ENCODE results near the gene NOB1.
"Not testable (repeated sequence)": the region's sequence is repeated elsewhere in the genome, so short reads cannot be mapped to it uniquely, and the experiment has no call there.

Gene NOB1

DNA sequence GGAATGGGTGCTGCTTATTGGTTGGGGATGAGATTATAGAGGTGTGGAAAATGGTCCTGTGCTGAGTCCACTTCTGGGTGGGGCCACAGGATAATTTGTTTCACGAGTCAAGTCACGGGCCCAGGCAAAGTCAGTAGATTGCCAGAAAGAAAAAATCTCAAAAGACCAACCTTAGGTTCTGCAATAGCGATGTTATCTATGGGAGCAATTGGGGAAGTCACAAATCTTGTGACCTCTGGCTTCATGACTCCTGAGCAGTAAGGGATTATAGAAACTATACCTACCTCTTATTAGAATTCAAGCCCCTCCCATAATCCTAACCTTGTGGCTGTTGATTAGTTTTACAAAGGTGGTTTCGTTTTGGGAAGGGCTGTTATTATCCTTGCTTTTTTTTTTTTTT is 38.8 kb upstream of the NOB1 start:
- H3K4me3 ChIP-seq (ENCODE audit: low read depth, low read length) = no peak overlapping the region
- in situ Hi-C loops (cut with HindIII; ENCODE audit: low sequenced_read_pairs) = no loop called here
- DNase-seq (ENCODE audit: low read depth) = no peak
- TF ChIP-seq, protein P1, sequence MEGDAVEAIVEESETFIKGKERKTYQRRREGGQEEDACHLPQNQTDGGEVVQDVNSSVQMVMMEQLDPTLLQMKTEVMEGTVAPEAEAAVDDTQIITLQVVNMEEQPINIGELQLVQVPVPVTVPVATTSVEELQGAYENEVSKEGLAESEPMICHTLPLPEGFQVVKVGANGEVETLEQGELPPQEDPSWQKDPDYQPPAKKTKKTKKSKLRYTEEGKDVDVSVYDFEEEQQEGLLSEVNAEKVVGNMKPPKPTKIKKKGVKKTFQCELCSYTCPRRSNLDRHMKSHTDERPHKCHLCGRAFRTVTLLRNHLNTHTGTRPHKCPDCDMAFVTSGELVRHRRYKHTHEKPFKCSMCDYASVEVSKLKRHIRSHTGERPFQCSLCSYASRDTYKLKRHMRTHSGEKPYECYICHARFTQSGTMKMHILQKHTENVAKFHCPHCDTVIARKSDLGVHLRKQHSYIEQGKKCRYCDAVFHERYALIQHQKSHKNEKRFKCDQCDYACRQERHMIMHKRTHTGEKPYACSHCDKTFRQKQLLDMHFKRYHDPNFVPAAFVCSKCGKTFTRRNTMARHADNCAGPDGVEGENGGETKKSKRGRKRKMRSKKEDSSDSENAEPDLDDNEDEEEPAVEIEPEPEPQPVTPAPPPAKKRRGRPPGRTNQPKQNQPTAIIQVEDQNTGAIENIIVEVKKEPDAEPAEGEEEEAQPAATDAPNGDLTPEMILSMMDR (IDR thresholded peaks at IDR 0.05; ENCODE audit: low read depth, low read length, missing control alignments) = no peak

DNA sequence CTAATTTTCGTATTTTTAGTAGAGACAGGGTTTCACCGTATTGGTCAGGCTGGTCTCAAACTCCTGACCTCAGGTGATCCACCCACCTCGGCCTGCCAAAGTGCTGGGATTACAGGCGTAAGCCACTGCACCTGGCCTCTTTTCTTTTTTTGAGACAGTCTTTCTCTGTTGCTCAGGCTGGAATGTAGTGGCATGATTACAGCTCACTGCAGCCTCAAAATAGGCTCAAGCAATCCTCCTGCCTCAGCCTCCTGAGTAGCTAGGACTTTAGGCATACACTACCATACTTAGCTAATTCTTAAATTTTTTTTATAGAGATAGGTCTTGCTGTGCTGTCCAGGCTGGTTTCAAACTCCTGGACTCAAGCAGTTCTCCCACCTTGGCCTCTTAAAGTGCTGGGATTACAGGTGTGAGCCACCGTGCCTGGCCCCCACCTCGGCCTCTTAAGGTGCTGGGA is 36.7 kb upstream of the NOB1 start:
- in situ Hi-C loops (cut with HindIII; ENCODE audit: low sequenced_read_pairs); DNase-seq (ENCODE audit: low read depth): not testable (repeated sequence)

DNA sequence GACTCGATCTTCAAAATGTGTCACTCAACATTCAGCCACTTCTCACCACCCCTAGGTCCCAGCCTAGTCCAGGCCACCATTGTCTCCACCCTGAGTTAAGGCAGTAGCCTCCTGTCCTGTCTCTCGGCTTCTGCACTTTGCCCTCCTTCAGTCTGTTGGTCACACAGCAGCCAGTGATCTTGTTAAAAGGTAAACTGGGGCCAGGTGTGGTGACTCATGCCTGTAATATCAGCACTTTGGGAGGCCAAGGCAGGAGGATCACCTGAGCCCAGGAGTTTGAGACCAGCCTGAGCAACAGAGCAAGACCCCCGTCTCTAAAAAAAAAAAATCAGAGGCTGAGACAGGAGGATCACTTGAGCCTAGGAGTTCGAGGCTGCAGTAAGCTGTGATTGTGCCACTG is 33.2 kb upstream of the NOB1 start:
- DNase-seq (ENCODE audit: low read depth) = no peak
- H3K4me3 ChIP-seq (ENCODE audit: low read depth, low read length) = no peak overlapping the region
- TF ChIP-seq, protein P1 (IDR thresholded peaks at IDR 0.05; ENCODE audit: low read depth, low read length, missing control alignments) = no peak
- in situ Hi-C loops (cut with HindIII; ENCODE audit: low sequenced_read_pairs) = loop anchor here (5.0 kb wide), 1 partner anchor 69 kb away; no protein-coding TSS in a partner anchor

More for the DNA sequence above, 36.7 kb upstream of the NOB1 start:
- not testable (repeated sequence) for H3K4me3 ChIP-seq (ENCODE audit: low read depth, low read length)

DNA sequence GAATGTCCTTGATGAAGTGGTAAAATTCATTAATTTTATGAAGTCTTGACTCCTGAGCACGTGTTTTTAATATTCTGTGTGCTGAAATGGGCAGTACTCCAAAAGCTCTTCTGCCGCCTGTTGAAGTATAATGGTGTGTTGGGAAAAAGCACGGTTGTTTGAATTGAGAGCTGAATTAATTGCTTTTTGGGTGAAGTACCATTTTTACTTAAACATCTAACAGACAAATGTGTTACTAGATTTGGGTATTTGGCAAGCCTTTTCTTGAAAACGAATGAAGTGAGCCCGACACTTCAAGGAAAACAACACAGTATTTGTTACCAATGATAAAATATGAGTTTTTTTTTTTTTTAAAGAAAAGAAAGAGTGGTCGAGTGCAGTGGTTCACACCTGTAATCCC is 29.9 kb upstream of the NOB1 start:
- in situ Hi-C loops (cut with HindIII; ENCODE audit: low sequenced_read_pairs) = no loop called here
- TF ChIP-seq, protein P1 (IDR thresholded peaks at IDR 0.05; ENCODE audit: low read depth, low read length, missing control alignments) = no peak
- no peak overlapping the region for H3K4me3 ChIP-seq (ENCODE audit: low read depth, low read length)
- no peak for DNase-seq (ENCODE audit: low read depth)

DNA sequence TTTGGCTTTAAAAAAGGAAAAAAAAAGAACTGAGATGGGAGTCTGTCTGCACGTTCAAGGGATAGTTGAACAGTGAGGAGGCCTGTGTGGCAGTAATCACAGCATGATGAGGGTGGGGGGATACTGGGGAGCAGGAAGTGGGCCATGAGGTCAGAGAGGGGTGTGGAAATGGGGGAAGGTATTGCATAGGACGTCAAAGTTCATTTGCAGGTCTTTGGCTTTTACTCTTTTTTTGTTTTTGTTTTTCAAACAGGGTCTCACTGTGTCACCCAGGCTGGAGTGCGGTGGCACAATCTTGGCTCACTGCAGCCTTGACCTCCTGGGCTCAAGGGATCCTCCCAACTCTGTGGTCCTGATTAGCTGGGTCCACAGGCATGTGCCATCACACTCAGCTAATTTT is 26.4 kb upstream of the NOB1 start:
- no peak for DNase-seq (ENCODE audit: low read depth)
- in situ Hi-C loops (cut with HindIII; ENCODE audit: low sequenced_read_pairs) = no loop called here
- TF ChIP-seq, protein P1 (IDR thresholded peaks at IDR 0.05; ENCODE audit: low read depth, low read length, missing control alignments) = no peak
- H3K4me3 ChIP-seq (ENCODE audit: low read depth, low read length) = no peak overlapping the region

DNA sequence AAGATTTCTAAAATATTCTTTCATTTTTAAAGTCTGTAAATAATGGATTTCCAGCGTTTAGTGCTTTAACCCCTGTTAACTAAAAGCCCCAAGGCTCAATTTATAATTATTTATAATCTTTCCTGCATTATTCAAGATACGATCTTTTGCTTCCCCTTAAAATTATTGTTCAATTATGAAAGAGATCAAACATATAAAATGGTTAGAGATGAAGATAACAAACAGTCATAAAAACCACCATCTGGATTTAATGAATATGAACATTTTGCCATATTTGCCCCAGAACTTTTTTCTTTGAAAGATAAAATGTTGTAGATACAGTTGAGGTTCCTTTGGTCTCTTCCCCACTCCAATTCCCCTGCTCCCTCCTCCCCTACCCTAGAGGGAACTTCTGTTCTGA is 25.0 kb upstream of the NOB1 start:
- in situ Hi-C loops (cut with HindIII; ENCODE audit: low sequenced_read_pairs) = no loop called here
- TF ChIP-seq, protein P1 (IDR thresholded peaks at IDR 0.05; ENCODE audit: low read depth, low read length, missing control alignments) = no peak
- no peak for DNase-seq (ENCODE audit: low read depth)

DNA sequence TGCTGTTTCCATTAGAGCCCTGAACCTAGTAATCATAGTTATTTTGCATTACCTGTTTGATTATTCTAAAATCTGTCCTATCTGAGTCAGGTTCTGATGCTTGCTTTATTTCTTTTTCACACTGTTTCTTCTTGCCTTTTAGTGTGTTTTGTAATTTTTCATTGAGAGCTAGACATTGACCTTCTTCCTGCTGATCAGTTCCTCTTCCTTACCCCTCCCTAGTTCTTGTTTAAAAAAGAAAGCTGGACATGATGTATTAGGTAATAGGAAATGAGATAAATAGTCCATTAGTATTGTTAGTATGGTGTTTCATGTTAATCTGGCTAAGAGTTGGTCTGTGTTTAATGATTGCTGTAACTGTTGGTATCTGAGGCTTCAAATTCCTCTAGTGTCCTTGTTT is 20.8 kb upstream of the NOB1 start:
- no peak overlapping the region for H3K4me3 ChIP-seq (ENCODE audit: low read depth, low read length)
- in situ Hi-C loops (cut with HindIII; ENCODE audit: low sequenced_read_pairs) = no loop called here
- DNase-seq (ENCODE audit: low read depth) = no peak
- TF ChIP-seq, protein P1 (IDR thresholded peaks at IDR 0.05; ENCODE audit: low read depth, low read length, missing control alignments) = no peak

More for the DNA sequence above, 25.0 kb upstream of the NOB1 start:
- H3K4me3 ChIP-seq (ENCODE audit: low read depth, low read length) = no peak overlapping the region

All from astrocyte of the cerebellum (primary cell).